Stomach smooth muscle (tissue), 2 donors: Measurements from ENCODE around the gene HSF2BP.

Source experiments
- H3K27ac ChIP-seq: one replicate; pipeline ENCODE4 v1.7.0; 2013; ENCODE audit warnings: mild to moderate bottlenecking, low read length, inconsistent platforms
- H3K27me3 ChIP-seq, 2 donors: one replicate each; pipeline ENCODE4 v1.7.0; 2013; ENCODE audit warnings: low read length in 2 of 2; ENCODE audit not compliant: insufficient read depth in 2 of 2, control insufficient read depth in 1 of 2
- H3K36me3 ChIP-seq, 2 donors: one replicate each; pipeline ENCODE4 v1.7.0; 2013; ENCODE audit warnings: low read length in 2 of 2; ENCODE audit not compliant: control insufficient read depth in 2 of 2, insufficient read depth in 2 of 2
- H3K4me1 ChIP-seq: one replicate; pipeline ENCODE4 v1.7.0; 2013; ENCODE audit warnings: low read length; ENCODE audit not compliant: control insufficient read depth, insufficient read depth
- H3K4me3 ChIP-seq, 2 donors: one replicate each; pipeline ENCODE4 v1.7.0; 2013; ENCODE audit warnings: low read length in 2 of 2
- H3K9ac ChIP-seq, 2 donors: one replicate each; pipeline ENCODE4 v1.7.0; 2013; ENCODE audit warnings: low read length in 2 of 2, mild to moderate bottlenecking in 1 of 2
- H3K9me3 ChIP-seq, 2 donors: one replicate each; pipeline ENCODE4 v1.7.0; 2013; ENCODE audit warnings: low read length in 2 of 2; ENCODE audit not compliant: control insufficient read depth in 2 of 2
- donor health status: healthy.
- donor health status: Pancreatic carcinoma.

HSF2BP gene

DNA sequence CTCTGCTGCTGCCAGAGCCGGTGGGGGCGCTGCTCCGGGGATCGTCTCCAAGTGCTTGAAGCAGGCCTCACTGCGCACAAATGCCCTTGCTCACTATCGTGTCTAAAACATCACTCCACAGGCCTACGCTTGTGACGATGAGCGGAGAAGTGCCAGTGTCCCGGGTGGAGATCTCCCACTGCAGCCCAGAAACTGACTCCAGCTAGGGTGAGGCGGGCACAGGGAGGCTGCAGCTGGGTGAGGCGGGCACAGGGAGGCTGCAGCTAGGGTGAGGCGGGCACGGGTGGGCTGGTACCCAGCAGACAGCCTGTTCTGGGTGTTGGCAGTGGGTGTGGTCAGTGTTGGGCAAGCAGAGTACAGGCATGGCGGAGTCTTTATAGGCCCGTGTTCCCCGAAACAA is 36.9 kb upstream of the HSF2BP start:
- no peak overlapping the region for H3K27ac ChIP-seq
- no peaks in the 10 kb centered on the region for H3K4me1 ChIP-seq
- no peak overlapping the region for H3K9ac ChIP-seq
- no peak overlapping the region for H3K4me3 ChIP-seq
- H3K36me3 ChIP-seq, result peaks cover 23 to 36% of the 10 kb centered on the region in 2 donors
- no peaks in the 10 kb centered on the region for H3K9me3 ChIP-seq
- H3K27me3 ChIP-seq, result no peaks in the 10 kb centered on the region

DNA sequence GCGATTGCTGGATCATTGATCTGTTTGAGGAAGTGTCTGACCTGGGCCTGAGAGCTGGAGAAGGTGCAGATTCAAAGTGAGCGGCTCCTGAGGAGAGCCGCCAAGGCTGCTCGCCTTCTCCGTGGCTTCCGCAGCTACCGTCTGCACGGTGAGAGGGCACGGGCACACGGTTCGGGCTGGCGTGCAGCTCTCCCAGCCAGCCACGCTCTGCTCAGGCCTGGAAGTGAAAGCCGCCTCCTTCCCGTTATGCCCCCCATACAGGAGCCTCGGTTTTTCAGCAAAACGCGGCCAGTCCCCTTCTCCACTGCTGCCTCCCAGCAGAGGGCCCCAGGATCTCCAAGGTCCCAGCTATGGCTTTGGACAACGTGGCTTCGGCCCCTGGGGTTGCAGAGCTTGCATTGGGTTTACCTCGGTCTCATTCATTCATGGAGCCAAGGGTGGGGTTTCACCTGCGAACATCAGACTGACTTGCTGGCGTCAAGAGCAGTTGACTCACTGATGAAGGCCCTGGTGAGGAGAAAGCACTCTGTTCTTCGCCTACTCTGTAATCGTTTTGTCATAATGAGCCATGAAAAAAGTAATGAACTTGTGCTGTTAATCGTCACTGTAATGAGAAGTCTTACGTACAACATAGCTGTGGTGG is 35.3 kb upstream of the HSF2BP start:
- Histone ChIP-seq H3K27me3 (no peaks in the 10 kb centered on the region), H3K4me1 (no peaks in the 10 kb centered on the region), H3K4me3 (no peak overlapping the region), H3K9me3 (no peaks in the 10 kb centered on the region), H3K36me3 (peaks cover 39 to 51% of the 10 kb centered on the region in 2 donors), H3K9ac (no peak overlapping the region), H3K27ac (no peak overlapping the region)

DNA sequence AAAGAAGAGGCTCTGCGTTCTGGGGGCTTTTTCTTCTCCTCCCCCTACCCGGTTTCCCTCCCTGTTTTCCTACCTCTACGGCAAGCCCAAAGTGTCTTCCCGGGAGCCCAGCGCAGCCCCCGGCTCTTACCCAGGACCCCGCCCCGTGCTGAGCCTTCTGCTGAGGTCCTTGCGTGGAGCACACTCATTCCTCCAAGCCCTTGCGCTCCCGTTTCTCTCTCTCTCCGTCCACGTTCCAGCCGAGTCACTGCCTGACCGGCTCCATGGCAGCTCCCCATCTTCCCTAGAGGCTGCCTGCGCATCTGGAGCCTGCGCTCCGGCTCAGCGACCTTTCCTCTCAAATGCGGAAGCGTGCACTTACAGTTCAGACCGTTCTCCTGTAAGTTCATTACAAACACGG is 34.7 kb upstream of the HSF2BP start:
- H3K36me3 ChIP-seq, result peaks cover 41 to 55% of the 10 kb centered on the region in 2 donors
- H3K4me1 ChIP-seq, result no peaks in the 10 kb centered on the region
- no peaks in the 10 kb centered on the region for H3K9me3 ChIP-seq
- no peak overlapping the region for H3K4me3 ChIP-seq
- H3K27ac ChIP-seq, result no peak overlapping the region
- H3K27me3 ChIP-seq, result no peaks in the 10 kb centered on the region
- H3K9ac ChIP-seq, result no peak overlapping the region

DNA sequence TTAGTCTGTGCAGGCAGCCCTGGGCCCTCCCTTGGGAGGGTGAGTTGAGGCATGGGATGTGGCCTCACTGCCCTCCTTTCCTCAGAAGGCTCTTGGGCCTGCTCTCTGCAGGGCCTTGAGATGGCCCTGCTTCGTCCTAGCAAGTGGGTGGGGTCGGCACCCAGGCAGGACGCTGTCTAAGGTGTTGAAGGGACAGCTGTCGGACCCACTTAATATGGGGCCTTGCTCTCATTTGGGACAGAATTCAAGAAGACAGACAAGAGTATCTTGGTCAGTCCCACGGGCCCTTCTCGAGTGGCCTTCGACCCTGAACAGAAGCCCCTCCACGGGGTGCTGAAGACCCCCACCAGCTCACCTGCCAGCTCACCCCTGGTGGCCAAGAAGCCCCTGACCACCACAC is 33.7 kb upstream of the HSF2BP start:
- peaks cover 47 to 64% of the 10 kb centered on the region in 2 donors for H3K36me3 ChIP-seq
- H3K27ac ChIP-seq, result no peak overlapping the region
- H3K4me3 ChIP-seq, result no peak overlapping the region
- H3K9me3 ChIP-seq, result no peaks in the 10 kb centered on the region
- H3K4me1 ChIP-seq, result no peaks in the 10 kb centered on the region
- no peak overlapping the region for H3K9ac ChIP-seq
- H3K27me3 ChIP-seq, result no peaks in the 10 kb centered on the region

DNA sequence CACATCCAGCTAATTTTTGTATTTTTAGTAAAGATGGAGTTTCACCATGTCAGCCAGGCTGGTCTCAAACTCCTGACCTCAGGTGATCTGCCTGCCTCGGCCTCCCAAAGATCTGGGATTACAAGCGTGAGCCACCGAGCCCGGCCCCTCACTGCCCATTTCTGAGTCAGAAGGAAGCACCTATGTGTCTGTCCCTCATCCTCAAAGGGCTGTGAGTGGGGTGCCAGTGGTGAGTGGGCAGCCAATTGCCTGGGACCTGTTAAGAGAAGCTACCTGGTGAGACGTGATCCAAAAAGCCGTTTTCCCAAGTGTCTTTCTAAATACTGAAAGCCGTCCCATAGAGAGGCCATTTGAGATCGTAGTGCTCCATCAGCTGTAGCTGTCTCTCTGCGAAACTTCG is 32.5 kb upstream of the HSF2BP start:
- Histone ChIP-seq H3K36me3 (peaks cover 53 to 69% of the 10 kb centered on the region in 2 donors), H3K4me3 (no peak overlapping the region), H3K9ac (no peak overlapping the region), H3K9me3 (no peaks in the 10 kb centered on the region), H3K4me1 (no peaks in the 10 kb centered on the region), H3K27ac (no peak overlapping the region), H3K27me3 (no peaks in the 10 kb centered on the region)

DNA sequence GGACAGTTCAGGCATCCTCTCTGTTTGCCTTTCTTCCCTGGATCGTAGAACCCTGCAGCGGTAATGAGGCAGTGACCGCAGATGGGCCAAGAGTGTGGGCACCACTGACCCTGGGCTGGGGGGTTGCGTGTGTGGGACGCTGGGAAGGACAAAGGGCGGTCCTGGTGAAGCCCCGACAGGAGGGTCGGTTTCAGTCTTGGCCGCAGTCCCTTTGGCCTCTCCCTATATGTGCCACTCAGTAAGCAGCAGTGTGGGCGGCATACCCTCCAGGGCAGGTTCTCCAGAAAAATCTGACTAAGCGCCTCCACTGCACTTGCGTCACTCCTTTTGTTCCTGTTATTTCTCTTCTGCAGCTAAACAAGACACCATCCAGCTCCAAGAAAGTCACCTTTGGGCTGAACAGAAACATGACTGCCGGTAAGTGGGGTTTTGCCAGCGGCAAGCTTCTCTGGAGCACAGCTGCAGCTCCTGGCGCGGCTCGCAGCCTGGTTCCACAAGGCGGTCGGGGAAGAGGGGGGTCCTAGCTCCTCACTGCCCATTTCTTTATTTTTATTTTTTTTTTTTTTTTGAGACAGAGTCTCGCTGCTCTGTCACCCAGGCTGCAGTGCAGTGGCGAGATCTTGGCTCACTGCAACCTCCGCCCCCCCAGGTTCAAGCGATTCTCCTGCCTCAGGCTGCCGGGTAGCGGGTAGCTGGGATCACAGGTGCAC is 32.0 kb upstream of the HSF2BP start:
- Histone ChIP-seq H3K9ac (no peak overlapping the region), H3K27me3 (no peaks in the 10 kb centered on the region), H3K4me3 (no peak overlapping the region), H3K4me1 (no peaks in the 10 kb centered on the region), H3K27ac (no peak overlapping the region), H3K36me3 (peaks cover 59 to 73% of the 10 kb centered on the region in 2 donors), H3K9me3 (no peaks in the 10 kb centered on the region)

DNA sequence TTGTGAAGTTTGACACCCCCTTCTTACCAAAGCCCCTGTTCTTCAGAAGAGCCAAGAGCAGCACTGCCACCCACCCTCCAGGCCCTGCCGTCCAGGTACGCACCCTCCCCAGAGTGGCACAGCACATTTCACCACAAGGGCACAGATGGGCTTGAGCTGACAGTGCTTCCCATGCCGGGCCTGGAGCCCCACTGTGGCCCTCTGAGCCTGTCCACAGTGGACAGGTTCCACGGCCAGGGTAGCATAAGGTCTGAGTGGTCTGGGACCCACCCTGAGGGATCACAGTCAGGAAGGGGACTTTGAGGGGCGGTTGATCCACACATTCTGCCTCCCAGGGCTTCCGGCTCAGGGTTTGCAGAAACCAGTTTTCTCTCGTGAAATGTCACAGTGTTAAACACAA is 31.1 kb upstream of the HSF2BP start:
- Histone ChIP-seq H3K4me1 (no peaks in the 10 kb centered on the region), H3K9ac (no peak overlapping the region), H3K9me3 (no peaks in the 10 kb centered on the region), H3K27ac (no peak overlapping the region), H3K27me3 (no peaks in the 10 kb centered on the region), H3K36me3 (peaks cover 65 to 75% of the 10 kb centered on the region in 2 donors), H3K4me3 (no peak overlapping the region)

DNA sequence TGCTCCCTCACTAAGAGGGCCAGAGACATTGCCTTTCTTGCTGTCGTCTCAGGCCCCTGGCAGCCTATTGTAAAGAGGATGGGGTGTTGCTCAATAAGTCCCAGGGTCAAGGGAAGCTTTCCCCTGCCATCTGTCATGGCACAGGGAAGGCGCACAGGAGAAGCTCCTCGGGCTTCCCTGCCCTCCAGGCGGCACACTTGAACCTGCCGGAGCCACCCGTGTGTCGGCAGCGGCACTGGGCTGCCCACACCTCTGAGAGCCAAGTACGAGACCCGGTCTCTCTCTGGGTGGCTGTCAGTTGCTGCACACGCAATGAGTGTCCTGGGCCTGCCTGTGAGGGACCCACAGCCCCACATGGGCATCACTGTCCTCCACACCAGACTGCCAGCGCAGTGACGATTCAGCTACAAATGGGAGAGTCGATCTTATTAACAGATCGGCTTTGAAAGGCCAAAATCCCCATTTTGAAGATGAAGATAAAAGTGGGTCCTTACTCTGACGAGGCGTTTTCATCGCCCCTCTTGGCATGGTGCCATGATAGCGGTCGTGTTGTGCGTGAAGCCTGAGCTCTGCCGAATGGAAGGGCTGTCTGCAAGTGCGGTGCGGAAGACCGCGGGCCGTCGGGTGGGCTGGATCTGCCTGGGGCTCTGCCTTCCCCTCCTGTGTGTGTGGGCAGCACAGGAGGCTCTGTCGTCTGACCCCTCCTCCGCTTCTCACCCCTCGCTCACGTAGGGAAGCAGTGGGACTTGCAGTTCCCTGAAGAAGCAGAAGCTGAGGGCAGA is 30.5 kb upstream of the HSF2BP start:
- Histone ChIP-seq H3K27me3 (no peaks in the 10 kb centered on the region), H3K9me3 (no peaks in the 10 kb centered on the region), H3K4me1 (no peaks in the 10 kb centered on the region), H3K36me3 (peaks cover 71 to 77% of the 10 kb centered on the region in 2 donors), H3K9ac (no peak overlapping the region), H3K27ac (no peak overlapping the region), H3K4me3 (no peak overlapping the region)

DNA sequence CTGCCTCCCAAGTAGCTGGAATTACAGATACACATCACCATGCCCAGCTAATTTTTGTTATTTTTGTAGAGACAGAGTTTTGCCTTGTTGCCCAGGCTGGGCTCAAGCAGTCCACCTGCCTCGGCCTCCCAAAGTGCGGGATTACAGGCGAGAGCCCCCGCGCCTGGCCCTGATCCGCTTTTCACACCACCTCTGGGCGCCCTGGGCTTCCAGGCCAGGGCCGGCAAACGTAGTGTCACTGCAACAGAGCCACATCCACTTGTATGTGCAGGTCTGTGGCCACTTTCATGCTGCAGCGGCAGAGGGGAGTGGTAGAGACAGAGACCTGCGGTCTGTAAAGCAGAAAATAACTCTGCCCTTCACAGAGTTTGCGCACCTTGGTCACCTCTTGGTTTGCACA is 29.6 kb upstream of the HSF2BP start:
- Histone ChIP-seq H3K27me3 (no peaks in the 10 kb centered on the region), H3K27ac (no peak overlapping the region), H3K4me1 (no peaks in the 10 kb centered on the region), H3K4me3 (no peak overlapping the region), H3K9me3 (no peaks in the 10 kb centered on the region), H3K36me3 (peaks cover 67 to 75% of the 10 kb centered on the region in 2 donors), H3K9ac (no peak overlapping the region)

DNA sequence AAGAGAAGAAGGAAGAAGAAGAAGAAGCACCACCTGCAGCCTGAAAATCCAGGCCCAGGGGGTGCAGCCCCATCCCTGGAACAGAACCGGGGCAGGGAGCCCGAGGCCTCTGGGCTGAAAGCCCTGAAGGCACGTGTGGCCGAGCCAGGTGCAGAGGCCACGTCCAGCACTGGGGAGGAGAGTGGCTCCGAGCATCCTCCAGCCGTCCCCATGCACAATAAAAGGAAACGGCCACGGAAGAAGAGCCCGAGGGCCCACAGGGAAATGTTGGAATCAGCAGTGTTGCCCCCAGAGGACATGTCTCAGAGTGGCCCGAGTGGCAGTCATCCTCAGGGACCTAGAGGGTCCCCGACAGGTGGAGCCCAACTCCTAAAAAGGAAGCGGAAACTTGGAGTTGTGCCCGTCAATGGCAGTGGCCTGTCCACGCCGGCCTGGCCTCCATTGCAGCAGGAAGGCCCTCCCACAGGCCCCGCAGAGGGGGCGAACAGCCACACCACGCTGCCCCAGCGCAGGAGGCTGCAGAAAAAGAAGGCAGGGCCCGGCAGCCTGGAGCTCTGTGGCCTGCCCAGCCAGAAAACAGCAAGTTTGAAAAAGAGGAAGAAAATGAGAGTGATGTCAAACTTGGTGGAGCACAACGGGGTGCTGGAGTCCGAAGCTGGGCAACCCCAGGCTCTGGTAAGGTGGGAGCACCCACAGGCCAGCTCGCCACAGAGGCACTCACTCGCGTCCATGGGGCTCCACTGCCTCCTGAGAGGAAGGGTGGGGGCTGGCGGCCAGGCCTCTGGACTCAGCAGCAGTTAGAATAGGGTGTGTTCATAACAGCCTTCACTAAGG is 28.5 kb upstream of the HSF2BP start:
- H3K27me3 ChIP-seq, result no peaks in the 10 kb centered on the region
- no peak overlapping the region for H3K4me3 ChIP-seq
- H3K4me1 ChIP-seq, result no peaks in the 10 kb centered on the region
- H3K27ac ChIP-seq, result no peak overlapping the region
- no peak overlapping the region for H3K9ac ChIP-seq
- no peaks in the 10 kb centered on the region for H3K9me3 ChIP-seq
- peaks cover 63 to 66% of the 10 kb centered on the region in 2 donors for H3K36me3 ChIP-seq
